Heart right ventricle (tissue), 16 donors: Measurements from ENCODE around the gene HIVEP3. TPM values are rescaled to one million over a fixed set of nuclear protein-coding genes. Genes with fewer than 3 reads are reported as not detected.

Source experiments
- ATAC-seq, 8 donors: fragments of 200-7000 bp; cut with Tn5 transposase; one replicate each; pipeline ENCODE4 v1.9.1; 2020; ENCODE audit warnings: mild to moderate bottlenecking in 8 of 8, moderate library complexity in 8 of 8, moderate number of reproducible peaks in 1 of 8
- DNase-seq, 2 donors: peaks; one replicate each; pipeline ENCODE4 v3.0.0-alpha.2; 2020
- H3K27ac ChIP-seq, 10 donors: fragments of 200-600 bp; sonication (generic) in 2 of 10; one replicate each; pipeline versions ENCODE4 v1.5.0 to v1.8.0; 2020 to 2022; ENCODE audit warnings: mild to moderate bottlenecking in 3 of 10
- H3K27me3 ChIP-seq, 7 donors: fragments of 200-600 bp; one replicate each; pipeline ENCODE4 v1.8.0; 2021 to 2022; ENCODE audit warnings: mild to moderate bottlenecking in 2 of 7
- H3K36me3 ChIP-seq, 9 donors: fragments of 200-600 bp; sonication (generic) in 1 of 9; one replicate each; pipeline versions ENCODE4 v1.5.0 to v1.8.0; 2020 to 2022; ENCODE audit warnings: mild to moderate bottlenecking in 2 of 9
- H3K4me1 ChIP-seq, 9 donors: fragments of 200-600 bp; sonication (generic) in 1 of 9; one replicate each; pipeline versions ENCODE4 v1.5.0 to v1.8.0; 2020 to 2022; ENCODE audit warnings: mild to moderate bottlenecking in 4 of 9
- H3K4me3 ChIP-seq, 10 donors: fragments of 200-600 bp; sonication (generic) in 2 of 10; one replicate each; pipeline versions ENCODE4 v1.5.0 to v1.8.0; 2020 to 2022; ENCODE audit warnings: mild to moderate bottlenecking in 7 of 10, moderate library complexity in 2 of 10
- H3K9me3 ChIP-seq, 11 donors: fragments of 200-600 bp in 10 of 11; sonication (generic) in 2 of 11; one replicate each; pipeline versions ENCODE4 v1.5.0 to v1.8.0; 2013 to 2022; ENCODE audit warnings: mild to moderate bottlenecking in 2 of 11, control low read depth in 1 of 11, moderate library complexity in 1 of 11
- CTCF ChIP-seq, 9 donors: fragments of 200-600 bp; sonication (generic) in 2 of 9; IDR thresholded peaks; one replicate each; pipeline versions ENCODE4 v1.5.0 to v1.8.0; 2021 to 2022; ENCODE audit warnings: antibody characterized with exemption in 9 of 9, mild to moderate bottlenecking in 5 of 9, moderate library complexity in 1 of 9
- whole genome bisulfite sequencing, 2 donors: extraction: QIAGEN DNeasy Blood & Tissue Kit; methylation state at CpG; one replicate each; pipeline ENCODE4 v1.1.7; 2013; ENCODE audit warnings: inconsistent platforms in 1 of 2; 5-methylcytosine and 5-hydroxymethylcytosine counted together
- intact Hi-C, 10 donors: fragments of 100-400 bp; cut with DNase I; formaldehyde crosslinking; loops; one replicate each; pipeline versions ENCODE4 v1.11.1 to v1.14.2; 2022
- polyA plus RNA-seq, 2 donors: library from polyadenylated mRNA; stranded (reverse); fragments of 200-250 nt; gene quantifications; one replicate each; pipeline ENCODE4 v1.2.3, GENCODE V29; 2013
- total RNA-seq, 10 donors: library from RNA; stranded (reverse); fragmentation: NEBNext Ultra II Directional in 3 of 10; extraction: Animal tissue kit (Norgen Biotek cat#: 25700) in 3 of 10; gene quantifications; one replicate each; pipeline versions ENCODE4 v1.2.1 to v1.2.4, GENCODE V29; 2021 to 2023
- donor health status: Arrhythmogenic right ventricular cardiomyopathy.
- donor health status: ischemic (EF 13 %, LVEDD 7.1; RV severe dilation, severe dysfunction).
- donor health status: healthy with polysubstance abuse.
- donor health status: DM: no; HTN: yes; CAD: no.
- donor health status: DM: no; HTN: no; CAD: no.
- donor health status: ischemic (EF 25% LVEDD 6.9; RV normal size, moderate dysfunction).
- donor health status: ischemic (EF 25% LVEDD 5.7; RV mildly dilated, moderate dysfunction).
- donor health status: healthy.
- donor health status: DM: yes; HTN: yes; CAD: no.
- donor health status: Ischemic cardiomyopathy.
- donor health status: ischemic (EF 35%, LVEDD 5.7; RV mildly dilated, moderate dysfunction).
- donor health status: nonischemic (EF 11% LVEDD 7.7; RV severe dilation, severe dysfunction).
- donor health status: DM: yes; HTN: yes; CAD: no.
- donor health status: PGD.
- donor health status: ischemic (EF 29% LVEDD 5.4; RV normal size, mild dysfunction).
- donor health status: nonischemic (EF 23%, LVEDD 6.1; RV moderate dilation, normal function).

The HIVEP3 gene
- total and polyA plus RNA-seq, 12 donors: 2.6 to 7.5 (median 5.2) TPM

DNA sequence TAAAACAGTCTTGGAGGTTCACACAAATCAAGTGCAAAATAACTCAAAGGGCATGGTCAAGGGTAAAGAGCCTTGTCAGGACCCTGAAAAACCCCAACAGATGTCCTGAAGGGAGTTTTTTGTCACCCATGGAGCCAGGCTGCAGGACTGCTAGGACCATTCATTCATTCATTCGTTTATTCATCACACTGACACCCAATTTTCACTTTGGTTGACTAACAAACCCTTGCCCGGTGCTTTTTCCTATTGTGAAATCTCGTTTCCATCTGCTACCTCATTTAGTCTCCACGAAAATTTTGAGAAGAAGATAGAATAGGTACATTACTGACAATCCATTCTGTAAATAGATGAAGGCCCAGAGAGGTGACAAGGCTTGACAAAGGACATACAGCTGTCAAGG lies 216.0 kb downstream of the HIVEP3 start:
- 77 to 86% methylated on average over 4 of the region's 4 CpGs for WGBS, 2 donors
- intact Hi-C loops: no loop called here
- no peak for DNase-seq

GRCh38 chr1:41700986-41701535 lies 217.7 kb downstream of the HIVEP3 start:
- DNase-seq (no peak), ATAC-seq (no peak)
- no peaks in the 10 kb centered on the region for H3K9me3 ChIP-seq
- no peak overlapping the region for H3K27ac ChIP-seq
- no peaks in the 10 kb centered on the region for H3K36me3 ChIP-seq
- H3K27me3 ChIP-seq: no peaks in the 10 kb centered on the region
- no peak for TF ChIP-seq CTCF (IDR thresholded peaks at IDR 0.05)
- 85 to 88% methylated on average over 6 of the region's 6 CpGs for WGBS, 2 donors
- intact Hi-C loops: no loop called here
- no peak overlapping the region for H3K4me3 ChIP-seq
- H3K4me1 ChIP-seq: peaks cover 0 to 6% (median 0%) of the 10 kb centered on the region in 9 donors

More for the DNA sequence above, 216.0 kb downstream of the HIVEP3 start:
- no peak for ATAC-seq
- peaks cover 0 to 4% (median 0%) of the 10 kb centered on the region in 9 donors for H3K4me1 ChIP-seq
- no peak for TF ChIP-seq CTCF (IDR thresholded peaks at IDR 0.05)
- H3K4me3 ChIP-seq: no peak overlapping the region
- H3K27ac ChIP-seq: no peak overlapping the region
- H3K27me3 ChIP-seq: no peaks in the 10 kb centered on the region
- no peaks in the 10 kb centered on the region for H3K9me3 ChIP-seq
- H3K36me3 ChIP-seq: no peaks in the 10 kb centered on the region

- TF ChIP-seq CTCF (IDR thresholded peaks at IDR 0.05): no peak
- Histone ChIP-seq H3K36me3 (no peaks in the 10 kb centered on the region), H3K9me3 (no peaks in the 10 kb centered on the region), H3K4me1 (peaks cover 0 to 10% (median under 1%) of the 10 kb centered on the region in 9 donors), H3K4me3 (no peak overlapping the region), H3K27ac (no peak overlapping the region), H3K27me3 (no peaks in the 10 kb centered on the region)
- DNase-seq (no peak), ATAC-seq (no peak)
- 87 to 88% methylated on average over 5 of the region's 5 CpGs for WGBS, 2 donors
- intact Hi-C loops: no loop called here
These were observed 218.1 kb downstream of the HIVEP3 start for GRCh38 chr1:41700581-41700980.

GRCh38 chr1:41699861-41700248 lies 218.9 kb downstream of the HIVEP3 start:
- intact Hi-C loops: no loop called here
- WGBS, 2 donors: 97 to 98% methylated on average over 6 of the region's 6 CpGs
- no peak for DNase-seq
- Histone ChIP-seq H3K4me3 (no peak overlapping the region), H3K27me3 (no peaks in the 10 kb centered on the region), H3K4me1 (peaks cover 0 to 17% (median 8%) of the 10 kb centered on the region in 9 donors), H3K9me3 (no peaks in the 10 kb centered on the region), H3K36me3 (no peaks in the 10 kb centered on the region), H3K27ac (no peak overlapping the region)
- TF ChIP-seq CTCF (IDR thresholded peaks at IDR 0.05): no peak
- ATAC-seq: no peak
